Lower leg skin (tissue), 3 donors: ENCODE measurements around the gene SLC12A9.

Experiments
- CTCF ChIP-seq, 3 donors: fragments of 450-650 bp; IDR thresholded peaks; one replicate each; pipeline ENCODE4 v1.5.1; 2016; ENCODE audit warnings: antibody characterized with exemption in 3 of 3, mild to moderate bottlenecking in 3 of 3, moderate library complexity in 2 of 3
- POLR2A ChIP-seq, 2 donors: fragments of 450-650 bp; IDR thresholded peaks; one replicate each; pipeline ENCODE4 v1.6.1; 2016 to 2017; ENCODE audit warnings: antibody characterized with exemption in 2 of 2, mild to moderate bottlenecking in 1 of 2, moderate library complexity in 1 of 2

- TF ChIP-seq CTCF (IDR thresholded peaks at IDR 0.05) (no peak), POLR2A (IDR thresholded peaks at IDR 0.05) (no peak)
Measured at GRCh38 chr7:100886936-100887515, 34.5 kb downstream of the SLC12A9 start.
